ENCODE data around the gene SIGLEC14. TPM values are rescaled to one million over a fixed set of nuclear protein-coding genes. Genes with fewer than 3 reads are reported as not detected.

SIGLEC14 gene
- polyA plus RNA-seq, 1 of the 3 experiments (the other 2 are of a cell fraction): 0.03 TPM

- TF ChIP-seq PBX3 (IDR thresholded peaks at IDR 0.05) (no peak), RFX5 (IDR thresholded peaks at IDR 0.05; ENCODE audit: low read length) (no peak), TAF1 (IDR thresholded peaks at IDR 0.05; ENCODE audit: borderline replicate concordance, low read depth, low read length) (peak; percentile 25; the same call in 1 of the 2 replicates), ELF1 (IDR thresholded peaks at IDR 0.05) (no peak), NFIC (IDR thresholded peaks at IDR 0.05; ENCODE audit: borderline replicate concordance) (no peak)
- TF ChIP-seq, protein P1, sequence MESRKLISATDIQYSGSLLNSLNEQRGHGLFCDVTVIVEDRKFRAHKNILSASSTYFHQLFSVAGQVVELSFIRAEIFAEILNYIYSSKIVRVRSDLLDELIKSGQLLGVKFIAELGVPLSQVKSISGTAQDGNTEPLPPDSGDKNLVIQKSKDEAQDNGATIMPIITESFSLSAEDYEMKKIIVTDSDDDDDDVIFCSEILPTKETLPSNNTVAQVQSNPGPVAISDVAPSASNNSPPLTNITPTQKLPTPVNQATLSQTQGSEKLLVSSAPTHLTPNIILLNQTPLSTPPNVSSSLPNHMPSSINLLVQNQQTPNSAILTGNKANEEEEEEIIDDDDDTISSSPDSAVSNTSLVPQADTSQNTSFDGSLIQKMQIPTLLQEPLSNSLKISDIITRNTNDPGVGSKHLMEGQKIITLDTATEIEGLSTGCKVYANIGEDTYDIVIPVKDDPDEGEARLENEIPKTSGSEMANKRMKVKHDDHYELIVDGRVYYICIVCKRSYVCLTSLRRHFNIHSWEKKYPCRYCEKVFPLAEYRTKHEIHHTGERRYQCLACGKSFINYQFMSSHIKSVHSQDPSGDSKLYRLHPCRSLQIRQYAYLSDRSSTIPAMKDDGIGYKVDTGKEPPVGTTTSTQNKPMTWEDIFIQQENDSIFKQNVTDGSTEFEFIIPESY (IDR thresholded peaks at IDR 0.05; ENCODE audit: borderline replicate concordance, low read depth): no peak
- Histone ChIP-seq H3K36me3 (replicated peaks in 1 of 2; ENCODE audit: control insufficient read depth in 1 of 2, insufficient read depth in 2 of 2, low read length in 1 of 2) (peaks cover 7 to 15% of the 10 kb centered on the region in 2 experiments), H3F3A (replicated peaks; ENCODE audit: insufficient read depth) (peaks cover 19% of the 10 kb centered on the region), H3K27ac (ENCODE audit: low read depth in 2 of 2, low read length in 1 of 2) (peak overlapping the region; percentile 95 to 96), H3K4me1 (ENCODE audit: control insufficient read depth in 1 of 2, insufficient read depth in 2 of 2, low read depth in 1 of 2, low read length in 1 of 2) (peaks cover 5 to 19% of the 10 kb centered on the region in 2 experiments; a peak in 3 of 4 replicates), H3K4me3 (ENCODE audit: low read depth in 2 of 2, low read length in 1 of 2) (peak overlapping the region; percentile 71 to 98), H3K79me2 (ENCODE audit: insufficient read depth) (peaks cover 89% of the 10 kb centered on the region), H3K9me2 (no peaks in the 10 kb centered on the region), H3K9me3 (no peaks in the 10 kb centered on the region), H2AFZ (ENCODE audit: low read depth) (no peak overlapping the region), H3K4me2 (peak overlapping the region; percentile 99), H3K9ac (peak overlapping the region; percentile 97), H3K27me3 (ENCODE audit: insufficient read depth) (no peaks in the 10 kb centered on the region), H4K20me1 (ENCODE audit: insufficient read depth) (peaks cover 37% of the 10 kb centered on the region)
- peak; percentile 77 for DNase-seq
- POLR2A ChIA-PET: interaction anchor here (0.8 kb wide), 1 partner anchor 14 kb away, joined by 4 read pairs; no protein-coding TSS in a partner anchor
- WGBS (ENCODE audit: low lambda C conversion rate): 0% methylated on average over 21 of the region's 21 CpGs
- CTCF ChIA-PET: interaction anchor here (1.2 to 1.5 kb wide), 3 partner anchors 12 to 33 kb away, joined by 3 to 8 read pairs (median 3); no protein-coding TSS in a partner anchor
These were observed 43.3 kb upstream of the SIGLEC14 start for GRCh38 chr19:51689751-51690453.

GRCh38 chr19:51688671-51689571, 42.3 kb upstream of the SIGLEC14 start:
- peak overlapping the region; percentile 37 for H2AFZ ChIP-seq (ENCODE audit: low read depth)
- TF ChIP-seq TCF12 (IDR thresholded peaks at IDR 0.05) (peak; percentile 7; the same call in 1 of the 2 replicates), NFIC (IDR thresholded peaks at IDR 0.05; ENCODE audit: borderline replicate concordance) (peak; percentile 88), SIN3A (IDR thresholded peaks at IDR 0.05; ENCODE audit: borderline replicate concordance, low read depth, low read length) (peak; percentile 73; the same call in 1 of the 2 replicates), YY1 (IDR thresholded peaks at IDR 0.05; ENCODE audit: low read depth) (no peak), MAX (IDR thresholded peaks at IDR 0.05; ENCODE audit: low read depth) (peak; percentile 22; the same call in 1 of the 2 replicates), EP300 (IDR thresholded peaks at IDR 0.05; ENCODE audit: borderline replicate concordance in 1 of 2, low read depth in 1 of 2, low read length in 1 of 2) (0 out of 4 replicates have a peak, but pooled peaks of 1 of the 2 experiments have one; percentile 31), RCOR1 (IDR thresholded peaks at IDR 0.05; ENCODE audit: low read length) (0 out of 2 replicates have a peak, but pooled peaks have one; percentile 10), FOSL2 (IDR thresholded peaks at IDR 0.05; ENCODE audit: borderline replicate concordance, low read depth) (no peak)
- TF ChIP-seq, protein P2, sequence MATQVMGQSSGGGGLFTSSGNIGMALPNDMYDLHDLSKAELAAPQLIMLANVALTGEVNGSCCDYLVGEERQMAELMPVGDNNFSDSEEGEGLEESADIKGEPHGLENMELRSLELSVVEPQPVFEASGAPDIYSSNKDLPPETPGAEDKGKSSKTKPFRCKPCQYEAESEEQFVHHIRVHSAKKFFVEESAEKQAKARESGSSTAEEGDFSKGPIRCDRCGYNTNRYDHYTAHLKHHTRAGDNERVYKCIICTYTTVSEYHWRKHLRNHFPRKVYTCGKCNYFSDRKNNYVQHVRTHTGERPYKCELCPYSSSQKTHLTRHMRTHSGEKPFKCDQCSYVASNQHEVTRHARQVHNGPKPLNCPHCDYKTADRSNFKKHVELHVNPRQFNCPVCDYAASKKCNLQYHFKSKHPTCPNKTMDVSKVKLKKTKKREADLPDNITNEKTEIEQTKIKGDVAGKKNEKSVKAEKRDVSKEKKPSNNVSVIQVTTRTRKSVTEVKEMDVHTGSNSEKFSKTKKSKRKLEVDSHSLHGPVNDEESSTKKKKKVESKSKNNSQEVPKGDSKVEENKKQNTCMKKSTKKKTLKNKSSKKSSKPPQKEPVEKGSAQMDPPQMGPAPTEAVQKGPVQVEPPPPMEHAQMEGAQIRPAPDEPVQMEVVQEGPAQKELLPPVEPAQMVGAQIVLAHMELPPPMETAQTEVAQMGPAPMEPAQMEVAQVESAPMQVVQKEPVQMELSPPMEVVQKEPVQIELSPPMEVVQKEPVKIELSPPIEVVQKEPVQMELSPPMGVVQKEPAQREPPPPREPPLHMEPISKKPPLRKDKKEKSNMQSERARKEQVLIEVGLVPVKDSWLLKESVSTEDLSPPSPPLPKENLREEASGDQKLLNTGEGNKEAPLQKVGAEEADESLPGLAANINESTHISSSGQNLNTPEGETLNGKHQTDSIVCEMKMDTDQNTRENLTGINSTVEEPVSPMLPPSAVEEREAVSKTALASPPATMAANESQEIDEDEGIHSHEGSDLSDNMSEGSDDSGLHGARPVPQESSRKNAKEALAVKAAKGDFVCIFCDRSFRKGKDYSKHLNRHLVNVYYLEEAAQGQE (IDR thresholded peaks at IDR 0.05; ENCODE audit: low read depth, low read length): no peak; the same call in 1 of the 2 replicates
- H3K4me1 ChIP-seq (ENCODE audit: control insufficient read depth in 1 of 2, insufficient read depth in 2 of 2, low read depth in 1 of 2, low read length in 1 of 2): peaks cover 5 to 19% of the 10 kb centered on the region in 2 experiments; a peak in 3 of 4 replicates
- H3K27ac ChIP-seq (ENCODE audit: low read depth in 2 of 2, low read length in 1 of 2): peak overlapping the region; percentile 95 to 96
- peak overlapping the region; percentile 99 for H3K4me2 ChIP-seq
- peaks cover 8 to 9% of the 10 kb centered on the region in 2 experiments for H3K36me3 ChIP-seq (replicated peaks in 1 of 2; ENCODE audit: control insufficient read depth in 1 of 2, insufficient read depth in 2 of 2, low read length in 1 of 2)
- H4K20me1 ChIP-seq (ENCODE audit: insufficient read depth): peaks cover 27% of the 10 kb centered on the region
- H3F3A ChIP-seq (replicated peaks; ENCODE audit: insufficient read depth): peaks cover 19% of the 10 kb centered on the region
- peak overlapping the region; percentile 97 for H3K9ac ChIP-seq
- no peaks in the 10 kb centered on the region for H3K9me3 ChIP-seq
- POLR2A ChIA-PET: interaction anchor here (1.8 kb wide), 1 partner anchor 14 kb away, joined by 8 read pairs; no protein-coding TSS in a partner anchor
- WGBS (ENCODE audit: low lambda C conversion rate): 3% methylated on average over 48 of the region's 63 CpGs
- no peaks in the 10 kb centered on the region for H3K27me3 ChIP-seq (ENCODE audit: insufficient read depth)
- CTCF ChIA-PET: interaction anchor here (1.1 to 2.1 kb wide), 8 partner anchors 9 to 216 kb away, joined by 3 to 7 read pairs (median 3); no protein-coding TSS in a partner anchor
- peak; percentile 90 for DNase-seq
- H3K9me2 ChIP-seq: no peaks in the 10 kb centered on the region
- peaks cover 80% of the 10 kb centered on the region for H3K79me2 ChIP-seq (ENCODE audit: insufficient read depth)
- peak overlapping the region; percentile 71 to 98 for H3K4me3 ChIP-seq (ENCODE audit: low read depth in 2 of 2, low read length in 1 of 2)

Data from SK-N-SH (cell line).